SU-DHL-6 (cell line): ENCODE measurements around the gene HSPA1A.
"Not testable (repeated sequence)": the region's sequence is repeated elsewhere in the genome, so short reads cannot be mapped to it uniquely, and the experiment has no call there.

ENCODE experiments used
- H2AFZ ChIP-seq: fragments of 200-600 bp; sonication (generic); 2 replicates; pipeline ENCODE4 v1.6.1; 2014; ENCODE audit warnings: low read depth, mild to moderate bottlenecking, moderate library complexity, mixed read lengths, antibody characterized with exemption, low read length; ENCODE audit not compliant: severe bottlenecking
- H3F3A ChIP-seq: fragments of 200-600 bp; shearing (Covaris generic); 2 replicates; pipeline ENCODE4 v1.6.0; 2016; ENCODE audit warnings: antibody characterized with exemption, mild to moderate bottlenecking; ENCODE audit not compliant: insufficient read depth
- H3K27ac ChIP-seq: fragments of 200-600 bp; sonication (generic); 2 replicates; pipeline ENCODE4 v1.5.1; 2016; ENCODE audit warnings: low read depth, mild to moderate bottlenecking, low read length, moderate library complexity, mixed read lengths
- H3K27me3 ChIP-seq: fragments of 200-600 bp; sonication (generic), shearing (Covaris generic); 2 replicates; pipeline ENCODE4 v1.6.0; 2014; ENCODE audit warnings: mild to moderate bottlenecking, low read length
- H3K36me3 ChIP-seq: fragments of 200-600 bp; sonication (generic); 2 replicates; pipeline ENCODE4 v1.6.1; 2014; ENCODE audit warnings: mild to moderate bottlenecking, low read length, mixed read lengths
- H3K4me2 ChIP-seq: fragments of 300-600, 200-600 bp; shearing (Covaris generic), sonication (generic); 2 replicates; pipeline ENCODE4 v1.6.0; 2014; ENCODE audit warnings: low read length, low read depth, mild to moderate bottlenecking; ENCODE audit not compliant: poor library complexity, severe bottlenecking
- H3K4me3 ChIP-seq: fragments of 200-600 bp; sonication (generic); 2 replicates; pipeline ENCODE4 v1.5.1; 2014; ENCODE audit warnings: antibody characterized with exemption, low read length, mild to moderate bottlenecking, mixed read lengths; ENCODE audit not compliant: insufficient read depth, poor library complexity, severe bottlenecking
- H3K79me2 ChIP-seq: fragments of 200-600 bp; sonication (generic); 2 replicates; pipeline ENCODE4 v1.6.1; 2014; ENCODE audit warnings: mild to moderate bottlenecking, low read length, moderate library complexity; ENCODE audit not compliant: insufficient read depth
- H3K9ac ChIP-seq: fragments of 200-600 bp; sonication (generic); 2 replicates; pipeline ENCODE4 v1.7.0; 2014; ENCODE audit warnings: mild to moderate bottlenecking, low read length
- H3K9me2 ChIP-seq: fragments of 200-600 bp; sonication (generic); replicated peaks from 2 replicates; pipeline ENCODE4 v1.6.1; 2014; ENCODE audit warnings: low read length; ENCODE audit not compliant: insufficient read depth
- H3K9me3 ChIP-seq: fragments of 200-600 bp; sonication (generic); 2 replicates; pipeline ENCODE4 v1.6.1; 2014; ENCODE audit warnings: low read length, mixed read lengths; ENCODE audit not compliant: insufficient read depth
- H4K20me1 ChIP-seq: fragments of 200-600 bp; sonication (generic); 2 replicates; pipeline ENCODE4 v1.6.1; 2014; ENCODE audit warnings: low read depth, mild to moderate bottlenecking, antibody characterized with exemption, low read length, moderate library complexity, mixed read lengths
- CTCF ChIP-seq: fragments of 200-600 bp; sonication (generic); IDR thresholded peaks from one replicate; pipeline ENCODE4 v1.5.1; 2017; ENCODE audit warnings: antibody characterized with exemption, mild to moderate bottlenecking, low read length, moderate library complexity; ENCODE audit not compliant: insufficient read depth, poor library complexity, severe bottlenecking
- EZH2phosphoT487 ChIP-seq: fragments of 200-600 bp; sonication (generic), shearing (Covaris generic); conservative IDR thresholded peaks from 2 replicates; pipeline ENCODE4 v1.6.1; 2018; ENCODE audit warnings: mild to moderate bottlenecking, antibody characterized with exemption, low read length, moderate library complexity, mixed read lengths

HSPA1A gene

GRCh38 chr6:31813465-31813849, 1.9 kb upstream of the HSPA1A start:
- H2AFZ ChIP-seq: no peak overlapping the region
- no peaks in the 10 kb centered on the region for H3K36me3 ChIP-seq
- H4K20me1 ChIP-seq: no peaks in the 10 kb centered on the region
- no peak overlapping the region for H3K27ac ChIP-seq
- H3K27me3 ChIP-seq: no peaks in the 10 kb centered on the region
- H3K4me2 ChIP-seq: no peak overlapping the region
- no peak for TF ChIP-seq EZH2phosphoT487
- no peak for TF ChIP-seq CTCF
- no peaks in the 10 kb centered on the region for H3K9me3 ChIP-seq
- no peaks in the 10 kb centered on the region for H3K79me2 ChIP-seq
- no peak overlapping the region for H3K9ac ChIP-seq
- no peaks in the 10 kb centered on the region for H3K9me2 ChIP-seq
- 0 out of 2 replicates have a peak, but pooled peaks cover 2% of the 10 kb centered on the region for H3F3A ChIP-seq
- H3K4me3 ChIP-seq: no peak overlapping the region

- no peaks in the 10 kb centered on the region for H4K20me1 ChIP-seq
- H3K27me3 ChIP-seq: no peaks in the 10 kb centered on the region
- H3K36me3 ChIP-seq: no peaks in the 10 kb centered on the region
- no peak overlapping the region for H3K4me3 ChIP-seq
- no peak overlapping the region for H3K4me2 ChIP-seq
- no peaks in the 10 kb centered on the region for H3K9me3 ChIP-seq
- H2AFZ ChIP-seq: no peak overlapping the region
- no peaks in the 10 kb centered on the region for H3K9me2 ChIP-seq
- no peak overlapping the region for H3K27ac ChIP-seq
- no peak overlapping the region for H3K9ac ChIP-seq
- no peak for TF ChIP-seq CTCF
- TF ChIP-seq EZH2phosphoT487: no peak
- H3F3A ChIP-seq: 0 out of 2 replicates have a peak, but pooled peaks cover under 1% of the 10 kb centered on the region
- no peaks in the 10 kb centered on the region for H3K79me2 ChIP-seq
These were observed 692 bp upstream of the HSPA1A start for GRCh38 chr6:31814677-31815024.

GRCh38 chr6:31817133-31817928, 2.0 kb downstream of the HSPA1A start:
- not testable (repeated sequence) for H3K4me3 ChIP-seq, H3K27me3 ChIP-seq, H3F3A ChIP-seq

GRCh38 chr6:31817929-31818511, 2.7 kb downstream of the HSPA1A start:
- H3F3A ChIP-seq, H3K27me3 ChIP-seq, H3K4me3 ChIP-seq, H2AFZ ChIP-seq, H3K9ac ChIP-seq, H3K79me2 ChIP-seq, H4K20me1 ChIP-seq, H3K4me2 ChIP-seq, H3K9me3 ChIP-seq, H3K36me3 ChIP-seq, H3K9me2 ChIP-seq, H3K27ac ChIP-seq: not testable (repeated sequence)

More at GRCh38 chr6:31817133-31817928, 2.0 kb downstream of the HSPA1A start:
- not testable (repeated sequence) for H4K20me1 ChIP-seq, H3K9ac ChIP-seq, H3K79me2 ChIP-seq, H3K9me2 ChIP-seq, H3K9me3 ChIP-seq, H3K36me3 ChIP-seq, H3K27ac ChIP-seq, H2AFZ ChIP-seq
- H3K4me2 ChIP-seq: peak overlapping the region; percentile 25
